GM19468 (cell line): ENCODE results near the gene ELK3.

Source experiments
- ATAC-seq: cut with Tn5 transposase; IDR thresholded peaks from one replicate; pipeline ENCODE4 v1.9.1; 2021; ENCODE audit warnings: mild to moderate bottlenecking, moderate library complexity, moderate number of reproducible peaks; ENCODE audit not compliant: unreplicated experiment; ENCODE audit errors: extremely low read depth

ELK3 gene

GRCh38 chr12:96193725-96194575 lies at the start of gene ELK3:
Gene ELK3, plus strand, starts transcription at chr12:96194375.
- no peak for ATAC-seq

- no peak for ATAC-seq
Measured at GRCh38 chr12:96146747-96147146, 47.4 kb upstream of the ELK3 start.

- no peak for ATAC-seq
Measured at GRCh38 chr12:96150442-96150841, 43.7 kb upstream of the ELK3 start.

GRCh38 chr12:96152164-96152563 lies 42.0 kb upstream of the ELK3 start:
- ATAC-seq, result no peak

GRCh38 chr12:96153131-96153725 lies 40.9 kb upstream of the ELK3 start:
- no peak for ATAC-seq

- no peak for ATAC-seq
Measured at GRCh38 chr12:96155181-96155580, 39.0 kb upstream of the ELK3 start.

- no peak for ATAC-seq
Measured at GRCh38 chr12:96155781-96156180, 38.4 kb upstream of the ELK3 start.

- no peak for ATAC-seq
Measured at GRCh38 chr12:96156211-96156610, 38.0 kb upstream of the ELK3 start.

- no peak for ATAC-seq
Measured at GRCh38 chr12:96157427-96157826, 36.7 kb upstream of the ELK3 start.

- no peak for ATAC-seq
Measured at GRCh38 chr12:96164951-96165811, 29.0 kb upstream of the ELK3 start.

GRCh38 chr12:96166765-96167164 lies 27.4 kb upstream of the ELK3 start:
- no peak for ATAC-seq

GRCh38 chr12:96167492-96167891 lies 26.7 kb upstream of the ELK3 start:
- no peak for ATAC-seq

- no peak for ATAC-seq
Measured at GRCh38 chr12:96170328-96170727, 23.8 kb upstream of the ELK3 start.

GRCh38 chr12:96170762-96171161 lies 23.4 kb upstream of the ELK3 start:
- no peak for ATAC-seq

GRCh38 chr12:96171905-96172304 lies 22.3 kb upstream of the ELK3 start:
- no peak for ATAC-seq

GRCh38 chr12:96172981-96173380 lies 21.2 kb upstream of the ELK3 start:
- no peak for ATAC-seq

- ATAC-seq, result no peak
Measured at GRCh38 chr12:96176575-96176974, 17.6 kb upstream of the ELK3 start.

- no peak for ATAC-seq
Measured at GRCh38 chr12:96177013-96177412, 17.2 kb upstream of the ELK3 start.

GRCh38 chr12:96183734-96184370 lies 10.3 kb upstream of the ELK3 start:
- ATAC-seq, result no peak

- ATAC-seq, result no peak
Measured at GRCh38 chr12:96185914-96186313, 8.3 kb upstream of the ELK3 start.
